Endodermal cell (in vitro differentiated cells): Measurements from ENCODE around the gene ELK4. TPM values are rescaled to one million over a fixed set of nuclear protein-coding genes. Genes with fewer than 3 reads are reported as not detected.

Experiments
- DNase-seq: peaks from one replicate; pipeline ENCODE4 v3.0.0-alpha.2; 2017
- H3K27ac ChIP-seq: 2 replicates; pipeline ENCODE4 v1.5.1; 2013; ENCODE audit warnings: mild to moderate bottlenecking, low read depth, low read length, moderate library complexity
- H3K27me3 ChIP-seq: 2 replicates; pipeline ENCODE4 v1.6.1; 2013; ENCODE audit warnings: mild to moderate bottlenecking, low read length, moderate library complexity; ENCODE audit not compliant: insufficient read depth, control insufficient read depth, poor library complexity, severe bottlenecking
- H3K36me3 ChIP-seq: 2 replicates; pipeline ENCODE4 v1.7.0; 2013; ENCODE audit warnings: mild to moderate bottlenecking, low read length, moderate library complexity; ENCODE audit not compliant: control insufficient read depth, insufficient read depth
- H3K4me1 ChIP-seq: one replicate; pipeline ENCODE4 v1.7.0; 2013; ENCODE audit warnings: low read length; ENCODE audit not compliant: control insufficient read depth, insufficient read depth
- H3K4me3 ChIP-seq: 2 replicates; pipeline ENCODE4 v1.5.1; 2013; ENCODE audit warnings: mild to moderate bottlenecking, low read length, moderate library complexity
- H3K9ac ChIP-seq: 2 replicates; pipeline ENCODE4 v1.6.1; 2013; ENCODE audit warnings: mild to moderate bottlenecking, low read length, moderate library complexity; ENCODE audit not compliant: poor library complexity, severe bottlenecking; ENCODE audit errors: extremely low read depth
- H3K9me3 ChIP-seq: 2 replicates; pipeline ENCODE4 v1.6.1; 2013; ENCODE audit warnings: mild to moderate bottlenecking, low read length, moderate library complexity; ENCODE audit not compliant: control insufficient read depth
- H3K27ac Mint-ChIP-seq: 2 replicates; pipeline ENCODE4 v1.8.0; 2020; ENCODE audit warnings: mixed read lengths
- H3K27me3 Mint-ChIP-seq: 2 replicates; pipeline ENCODE4 v1.8.0; 2021; ENCODE audit warnings: mild to moderate bottlenecking, mixed read lengths; ENCODE audit not compliant: insufficient read depth
- H3K36me3 Mint-ChIP-seq: 2 replicates; pipeline ENCODE4 v1.8.0; 2020; ENCODE audit warnings: low read depth, mixed read lengths
- H3K4me1 Mint-ChIP-seq: 2 replicates; pipeline ENCODE4 v1.8.0; 2020; ENCODE audit warnings: mixed read lengths
- H3K4me3 Mint-ChIP-seq: 2 replicates; pipeline ENCODE4 v1.8.0; 2020; ENCODE audit warnings: mild to moderate bottlenecking, moderate library complexity, mixed read lengths
- H3K9me3 Mint-ChIP-seq: 2 replicates; pipeline ENCODE4 v1.8.0; 2020; ENCODE audit warnings: mild to moderate bottlenecking, mixed read lengths
- WGBS, 2 experiments: methylation state at CpG; one replicate each; pipeline versions ENCODE4 v1.1.5 to v1.1.7; 2013; ENCODE audit warnings: missing lambda C conversion rate in 2 of 2, mixed read lengths in 1 of 2; ENCODE audit not compliant: insufficient coverage in 1 of 2, insufficient read length in 1 of 2; 5-methylcytosine and 5-hydroxymethylcytosine counted together
- long read RNA-seq, 4 experiments: library from polyadenylated mRNA in 2 of 4; library from RNA in 1 of 4; library from capped mRNA in 1 of 4; stranded (forward) in 3 of 4; unstranded in 1 of 4; transcript quantifications; one replicate each; pipeline ENCODE4 v2.0.0, GENCODE V29; 2020 to 2021; ENCODE audit warnings: inconsistent platforms in 1 of 4
- polyA plus RNA-seq, 2 experiments: library from polyadenylated mRNA; stranded (reverse); fragments of 50-300 nt; gene quantifications; one replicate each; pipeline ENCODE4 v1.2.3, GENCODE V29; 2013
- total RNA-seq, 2 donors: library from RNA; stranded (reverse); fragmentation: NEBNext Ultra II Directional in 1 of 2; extraction: Animal tissue kit (Norgen Biotek cat#: 25700) in 1 of 2; gene quantifications; 2 replicates in 1 of 2; 3 replicates in 1 of 2; pipeline ENCODE4 v1.2.1, GENCODE V29; 2021
- TF ChIP-seq, protein P1 (sequence below): fragments of 200-600 bp; sonication (generic); conservative IDR thresholded peaks from 2 replicates; pipeline ENCODE4 v1.5.0; 2021; ENCODE audit warnings: antibody characterized with exemption, mild to moderate bottlenecking

Gene ELK4, protein sequence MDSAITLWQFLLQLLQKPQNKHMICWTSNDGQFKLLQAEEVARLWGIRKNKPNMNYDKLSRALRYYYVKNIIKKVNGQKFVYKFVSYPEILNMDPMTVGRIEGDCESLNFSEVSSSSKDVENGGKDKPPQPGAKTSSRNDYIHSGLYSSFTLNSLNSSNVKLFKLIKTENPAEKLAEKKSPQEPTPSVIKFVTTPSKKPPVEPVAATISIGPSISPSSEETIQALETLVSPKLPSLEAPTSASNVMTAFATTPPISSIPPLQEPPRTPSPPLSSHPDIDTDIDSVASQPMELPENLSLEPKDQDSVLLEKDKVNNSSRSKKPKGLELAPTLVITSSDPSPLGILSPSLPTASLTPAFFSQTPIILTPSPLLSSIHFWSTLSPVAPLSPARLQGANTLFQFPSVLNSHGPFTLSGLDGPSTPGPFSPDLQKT
- total RNA-seq = 10 to 100 TPM; 29.6 to 41.6 TPM
- polyA plus RNA-seq (2013, experiment 1 of 2) = 10.4 TPM
- polyA plus RNA-seq (2013, experiment 2 of 2) = 12.1 TPM
- long read RNA-seq, experiment 1, partial matches to known transcripts = 0 of 2 reads
- long read RNA-seq, experiment 1, other reads (novel, unspliced or antisense) = 2 of 2 reads
- long read RNA-seq, experiment 2, partial matches to known transcripts = 1 of 16 reads
- long read RNA-seq, experiment 2, other reads (novel, unspliced or antisense) = 13 of 16 reads
- long read RNA-seq, experiment 3, partial matches to known transcripts = 1 of 3 reads
- long read RNA-seq, experiment 3, other reads (novel, unspliced or antisense) = 2 of 3 reads
- long read RNA-seq, experiment 4 = 0 reads

DNA sequence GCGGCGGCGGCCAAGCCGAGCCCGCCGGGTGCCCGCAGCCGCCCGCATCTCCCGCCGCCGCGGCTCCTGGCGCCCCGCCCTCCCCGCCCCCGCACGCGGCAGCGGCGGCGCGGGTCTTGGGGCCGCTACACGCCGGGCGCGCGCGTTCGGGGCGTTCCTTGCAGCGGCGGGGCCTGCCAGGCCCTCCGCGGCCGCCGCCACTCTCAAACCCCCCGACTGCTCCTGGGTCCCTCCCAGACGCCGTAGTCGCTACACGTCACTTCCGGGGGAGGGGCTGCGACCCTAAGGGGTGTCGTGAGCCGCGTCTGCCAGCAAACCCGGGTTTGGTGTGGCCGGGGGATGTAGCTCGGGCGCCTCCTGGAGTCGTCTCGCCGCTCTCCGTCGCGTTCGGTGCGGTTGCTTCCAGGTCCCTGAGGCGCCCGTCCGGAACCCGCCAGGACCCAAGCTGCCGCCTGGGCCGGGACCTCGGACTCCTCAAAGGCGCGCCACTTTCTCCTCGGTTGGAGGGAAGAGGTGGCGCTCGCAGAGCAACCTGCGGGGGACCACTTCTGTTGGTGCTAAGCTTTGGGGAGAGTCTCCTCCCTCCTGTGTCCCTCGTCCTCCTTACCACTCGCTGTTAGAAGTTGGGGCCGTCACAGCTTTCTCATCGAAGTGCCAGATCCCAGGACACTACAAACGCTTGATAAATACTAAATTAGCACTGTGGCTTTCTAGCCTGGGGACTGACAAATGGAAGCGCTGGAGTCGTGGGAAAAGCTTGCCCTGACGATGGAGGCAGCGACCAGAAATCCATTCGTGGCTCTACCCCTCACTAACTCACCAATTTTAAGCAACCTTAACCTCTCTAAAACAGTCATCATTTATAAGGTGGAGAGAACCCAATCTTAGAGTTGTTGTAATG, at the start of gene ELK4:
TSS of gene ELK4 (minus strand) at position 244 of the 901 bp plus-strand sequence. CDS start 8,129 bp downstream, outside the sequence.
- H3K27me3 ChIP-seq = no peaks in the 10 kb centered on the region
- peak within 1 kb of the TSS; percentile 94 for H3K4me3 ChIP-seq
- Mint-ChIP-seq H3K36me3 (peaks cover 3% of the 10 kb centered on the region), H3K9me3 (no peaks in the 10 kb centered on the region), H3K27ac (peak within 1 kb of the TSS; percentile 98), H3K27me3 (no peaks in the 10 kb centered on the region), H3K4me3 (peak within 1 kb of the TSS; percentile 85), H3K4me1 (peaks cover 18% of the 10 kb centered on the region)
- peak within 1 kb of the TSS; percentile 87 for H3K9ac ChIP-seq
- H3K9me3 ChIP-seq = no peaks in the 10 kb centered on the region
- DNase-seq = peak; percentile 99
- H3K27ac ChIP-seq = peak within 1 kb of the TSS; percentile 90
- 1% methylated on average over 33 to 83 of the region's 83 CpGs for WGBS, 2 experiments
- H3K4me1 ChIP-seq = no peaks in the 10 kb centered on the region
- peaks cover 7% of the 10 kb centered on the region for H3K36me3 ChIP-seq
- TF ChIP-seq, protein P1, sequence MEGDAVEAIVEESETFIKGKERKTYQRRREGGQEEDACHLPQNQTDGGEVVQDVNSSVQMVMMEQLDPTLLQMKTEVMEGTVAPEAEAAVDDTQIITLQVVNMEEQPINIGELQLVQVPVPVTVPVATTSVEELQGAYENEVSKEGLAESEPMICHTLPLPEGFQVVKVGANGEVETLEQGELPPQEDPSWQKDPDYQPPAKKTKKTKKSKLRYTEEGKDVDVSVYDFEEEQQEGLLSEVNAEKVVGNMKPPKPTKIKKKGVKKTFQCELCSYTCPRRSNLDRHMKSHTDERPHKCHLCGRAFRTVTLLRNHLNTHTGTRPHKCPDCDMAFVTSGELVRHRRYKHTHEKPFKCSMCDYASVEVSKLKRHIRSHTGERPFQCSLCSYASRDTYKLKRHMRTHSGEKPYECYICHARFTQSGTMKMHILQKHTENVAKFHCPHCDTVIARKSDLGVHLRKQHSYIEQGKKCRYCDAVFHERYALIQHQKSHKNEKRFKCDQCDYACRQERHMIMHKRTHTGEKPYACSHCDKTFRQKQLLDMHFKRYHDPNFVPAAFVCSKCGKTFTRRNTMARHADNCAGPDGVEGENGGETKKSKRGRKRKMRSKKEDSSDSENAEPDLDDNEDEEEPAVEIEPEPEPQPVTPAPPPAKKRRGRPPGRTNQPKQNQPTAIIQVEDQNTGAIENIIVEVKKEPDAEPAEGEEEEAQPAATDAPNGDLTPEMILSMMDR = peak; percentile 77

DNA sequence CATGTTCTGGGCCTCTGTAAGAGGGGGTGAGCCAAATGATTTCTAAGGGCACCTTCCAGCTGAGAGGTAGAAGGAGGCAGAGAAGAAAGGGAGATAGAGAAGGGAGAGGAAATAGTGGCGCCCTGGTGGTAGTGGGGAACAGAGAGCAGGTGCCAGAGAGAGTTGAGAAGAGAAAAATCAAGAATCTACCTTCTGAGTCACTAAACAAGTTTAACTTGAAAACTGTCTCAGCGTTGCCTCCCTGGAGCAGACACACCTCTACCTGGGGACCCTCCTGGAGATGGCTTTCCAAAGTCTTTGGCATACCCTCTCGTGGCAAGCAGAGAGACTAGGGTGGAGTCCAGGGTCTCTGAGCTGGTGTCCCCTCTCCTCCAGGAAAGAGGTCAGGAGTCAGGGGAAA, 49.6 kb upstream of the ELK4 start:
- H3K4me3 Mint-ChIP-seq = peak overlapping the region; percentile 64
- no peaks in the 10 kb centered on the region for H3K36me3 Mint-ChIP-seq
- H3K27ac Mint-ChIP-seq = no peak overlapping the region
- Histone ChIP-seq H3K9me3 (no peaks in the 10 kb centered on the region), H3K4me3 (no peak overlapping the region), H3K4me1 (peaks cover 14% of the 10 kb centered on the region), H3K27ac (no peak overlapping the region), H3K36me3 (no peaks in the 10 kb centered on the region), H3K9ac (no peak overlapping the region), H3K27me3 (peaks cover 12% of the 10 kb centered on the region)
- 85 to 86% methylated on average over 2 to 3 of the region's 3 CpGs for WGBS, 2 experiments
- TF ChIP-seq, protein P1 = no peak
- peaks cover 22% of the 10 kb centered on the region for H3K4me1 Mint-ChIP-seq
- H3K27me3 Mint-ChIP-seq = peaks cover 17% of the 10 kb centered on the region
- no peak for DNase-seq
- no peaks in the 10 kb centered on the region for H3K9me3 Mint-ChIP-seq
